ENCODE data around the gene KRT37.

The KRT37 gene

GRCh38 chr17:41424111-41424635 lies at the start of gene KRT37:
TSS of gene KRT37 (minus strand) at chr17:41424585. CDS start at chr17:41424523, 62 bp downstream.
- DNase-seq = no peak

DNA sequence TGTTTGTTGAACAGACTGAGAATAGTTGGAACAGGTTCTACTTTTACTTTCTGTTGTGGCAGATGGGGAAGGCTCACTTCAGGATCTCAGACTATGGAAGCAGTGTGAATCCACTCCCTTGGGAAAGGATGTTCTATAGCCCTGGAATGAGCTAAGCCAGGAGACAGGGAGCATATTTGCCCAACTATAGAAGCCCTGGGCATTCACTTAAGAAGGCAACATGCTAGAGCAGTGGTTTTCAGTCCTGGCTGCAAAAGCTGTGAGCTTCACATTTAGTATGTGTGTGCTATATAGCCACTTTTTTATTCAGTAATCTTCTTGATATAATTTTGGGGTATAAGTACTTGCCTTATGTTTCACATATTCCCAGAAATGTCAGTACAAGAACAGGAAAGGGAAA lies 44.0 kb upstream of the KRT37 start:
- no peak for DNase-seq

DNA sequence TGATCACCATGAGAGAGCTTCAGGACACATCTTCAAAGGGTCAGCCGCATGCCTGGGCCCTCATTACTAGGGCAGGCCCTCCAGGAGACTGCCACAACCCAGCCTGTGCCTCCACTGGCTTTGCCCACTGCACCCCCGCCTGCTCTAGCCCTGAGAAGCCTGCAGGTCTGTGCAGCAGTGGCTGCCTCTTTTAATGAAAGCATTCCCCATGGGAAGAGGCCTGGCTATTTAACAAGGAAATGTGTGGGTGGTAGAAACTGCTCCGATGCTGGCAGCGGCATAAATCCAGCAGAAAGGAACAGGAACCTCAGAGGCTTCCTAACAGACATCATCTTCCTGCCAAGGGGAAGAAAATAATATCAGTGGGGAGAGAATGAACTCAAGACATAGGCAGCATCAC lies 43.2 kb upstream of the KRT37 start:
- DNase-seq = no peak

GRCh38 chr17:41466988-41467387 lies 42.6 kb upstream of the KRT37 start, which contains the start of gene KRT32:
TSS of gene KRT32 (minus strand) at chr17:41467386. CDS start at chr17:41467325, 61 bp downstream.
- DNase-seq = no peak

- DNase-seq = peak; percentile 33
These were observed 40.3 kb upstream of the KRT37 start for GRCh38 chr17:41464682-41465081.

- no peak for DNase-seq
These were observed 39.8 kb upstream of the KRT37 start for GRCh38 chr17:41464173-41464572.

- no peak for DNase-seq
These were observed 39.4 kb upstream of the KRT37 start for GRCh38 chr17:41463746-41464145.

DNA sequence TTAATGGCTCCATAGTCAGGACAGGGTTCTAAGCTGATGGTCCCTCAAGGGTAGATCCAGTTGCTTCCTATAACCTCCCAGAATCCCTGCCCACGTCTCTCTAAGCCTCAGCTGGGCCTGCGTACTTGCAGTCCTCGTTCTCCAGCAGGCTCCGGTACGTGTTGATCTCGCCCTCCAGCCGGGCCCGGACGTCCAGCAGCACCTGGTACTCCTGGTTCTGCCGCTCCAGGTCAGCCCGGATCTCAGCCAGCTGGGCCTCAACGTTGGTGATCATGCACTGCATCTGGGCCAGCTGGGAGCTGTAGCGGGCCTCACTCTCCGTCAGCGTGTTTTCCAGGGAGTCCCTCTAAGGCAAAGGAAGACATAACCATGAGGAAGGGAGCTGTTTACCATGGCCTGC lies 38.3 kb upstream of the KRT37 start:
- DNase-seq = no peak

- no peak for DNase-seq
These were observed 33.3 kb upstream of the KRT37 start for GRCh38 chr17:41457676-41458075.

GRCh38 chr17:41456204-41456603 lies 31.8 kb upstream of the KRT37 start:
- DNase-seq = no peak

- DNase-seq = no peak
These were observed 30.9 kb upstream of the KRT37 start for GRCh38 chr17:41455236-41455635.

DNA sequence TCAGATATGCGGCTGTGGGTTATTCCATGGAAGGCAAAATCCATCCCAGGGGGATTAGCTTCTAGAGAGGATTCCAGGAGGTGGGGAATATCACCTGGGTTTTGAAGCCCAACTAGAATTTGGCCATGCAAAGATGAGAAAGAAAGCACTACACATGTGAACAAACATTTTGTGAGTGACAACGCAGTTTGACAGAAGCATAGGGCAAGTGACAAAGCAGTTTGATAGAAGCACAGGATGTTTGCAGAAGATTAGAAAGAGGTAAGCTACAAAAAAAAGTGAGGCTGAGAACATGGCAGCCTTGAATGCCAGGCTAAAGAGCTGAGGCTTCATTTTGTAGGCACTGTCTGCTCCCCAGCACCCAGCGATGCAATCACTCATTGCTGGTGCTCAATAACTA lies 28.7 kb upstream of the KRT37 start:
- DNase-seq = no peak

GRCh38 chr17:41452281-41452680 lies 27.9 kb upstream of the KRT37 start:
- peak; percentile 0 for DNase-seq

- DNase-seq = no peak
These were observed 26.9 kb upstream of the KRT37 start for GRCh38 chr17:41451154-41451728.

GRCh38 chr17:41449008-41449407 lies 24.6 kb upstream of the KRT37 start:
- no peak for DNase-seq

- DNase-seq = no peak
These were observed 24.1 kb upstream of the KRT37 start for GRCh38 chr17:41448506-41448905.

DNA sequence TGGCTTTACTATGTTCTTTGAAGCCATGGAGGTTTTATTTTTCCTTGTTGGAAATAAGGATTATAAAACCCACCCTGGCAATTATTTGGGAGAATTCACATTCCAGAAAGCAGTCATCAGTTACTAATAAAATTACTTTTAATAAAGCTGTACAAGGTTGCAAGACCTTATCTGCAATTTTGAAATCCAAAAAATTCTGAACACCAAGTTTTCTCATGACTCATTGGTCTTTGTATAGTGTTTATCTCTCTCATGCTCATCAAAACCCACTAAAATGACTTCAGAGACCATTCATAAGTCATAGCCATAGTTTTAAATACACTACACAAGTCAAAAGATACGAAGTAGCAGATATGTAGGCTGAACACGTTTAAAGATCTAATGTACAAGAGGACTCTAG lies 22.4 kb upstream of the KRT37 start:
- DNase-seq = no peak

DNA sequence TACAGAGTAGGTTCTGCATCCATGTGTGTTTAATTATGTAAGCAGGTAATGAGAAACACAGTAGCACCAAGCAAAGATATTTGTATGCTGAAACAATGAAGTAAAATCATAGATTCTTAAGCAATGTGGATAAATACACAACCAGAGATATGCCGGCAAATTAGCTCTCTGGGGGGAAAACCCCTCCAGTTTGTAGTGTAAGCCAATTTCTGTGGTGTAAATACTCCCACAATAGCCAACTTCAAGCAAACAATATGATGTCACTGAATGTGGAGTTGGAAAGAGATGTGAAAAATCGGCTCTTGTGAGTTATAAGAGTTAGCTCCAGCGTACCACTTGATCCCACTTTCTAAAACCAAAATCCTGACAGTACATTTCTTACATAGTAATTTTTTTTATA lies 20.3 kb upstream of the KRT37 start:
- DNase-seq = no peak

- no peak for DNase-seq
These were observed 19.8 kb upstream of the KRT37 start for GRCh38 chr17:41444186-41444585.

DNA sequence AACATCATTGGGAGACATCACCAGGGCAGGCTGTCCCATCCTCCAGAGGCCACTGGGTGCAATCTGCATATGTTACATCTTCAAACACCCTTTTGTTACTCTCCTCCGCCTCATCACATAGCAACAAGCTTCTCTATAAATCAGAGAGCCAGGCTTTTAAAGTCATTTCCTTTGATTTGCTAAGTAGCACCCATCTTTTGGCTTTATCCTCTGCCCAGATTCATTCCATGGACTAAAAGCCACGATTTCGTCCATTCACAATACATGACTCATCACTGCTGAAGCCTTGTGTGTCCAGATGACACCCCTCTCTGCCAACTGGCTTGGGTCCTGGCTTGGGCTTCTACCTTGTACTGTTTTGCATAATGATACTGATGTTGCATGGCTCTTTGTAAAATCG lies 18.4 kb upstream of the KRT37 start:
- no peak for DNase-seq

DNA sequence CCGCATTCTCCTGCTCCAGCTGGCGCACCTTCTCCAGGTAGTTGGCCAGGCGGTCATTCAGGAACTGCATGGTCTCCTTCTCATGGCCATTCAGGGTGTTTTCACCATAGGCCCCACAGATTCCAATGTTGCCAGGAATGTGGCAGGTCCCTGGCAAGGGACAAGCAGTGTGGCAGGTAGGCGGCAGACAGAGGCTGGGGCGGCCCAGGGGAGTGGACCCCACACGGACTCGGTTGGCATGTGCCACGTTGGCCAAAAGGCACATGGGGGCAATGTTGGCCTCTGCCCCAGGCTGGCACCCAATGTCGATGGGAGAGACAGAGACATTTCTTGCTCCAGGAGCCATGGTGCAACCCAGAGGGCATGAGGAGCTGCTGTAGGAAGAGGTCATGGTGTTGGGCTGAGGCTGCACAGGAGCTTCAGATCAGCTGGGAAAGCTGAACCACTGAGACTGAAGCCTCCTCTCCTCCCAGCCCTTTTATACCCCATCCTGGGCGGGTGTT lies 16.2 kb upstream of the KRT37 start, which contains the start of gene KRT38:
Gene KRT38 (minus strand): TSS at position 453 of the 503 bp plus-strand sequence. CDS start 62 bp downstream, at position 391.
- DNase-seq = no peak

DNA sequence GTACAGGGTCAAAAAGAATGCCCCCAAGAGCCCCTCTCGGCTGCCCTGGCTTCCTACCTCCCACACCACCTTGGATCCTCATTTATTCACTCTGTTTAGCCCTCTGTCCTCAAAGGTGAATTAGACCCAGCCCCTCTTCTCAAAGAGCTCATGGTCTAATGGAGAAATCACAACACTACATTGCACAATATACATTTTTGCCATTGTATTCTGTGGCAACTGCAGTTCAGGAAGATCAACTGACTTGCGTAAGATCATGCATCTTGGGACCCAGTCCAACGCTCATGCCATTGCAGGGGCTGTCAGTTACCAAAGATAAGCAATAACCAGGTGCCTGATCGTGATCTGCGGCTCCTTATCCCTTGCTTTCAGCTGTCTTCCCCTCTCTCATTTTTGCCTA lies 15.0 kb upstream of the KRT37 start:
- no peak for DNase-seq

DNA sequence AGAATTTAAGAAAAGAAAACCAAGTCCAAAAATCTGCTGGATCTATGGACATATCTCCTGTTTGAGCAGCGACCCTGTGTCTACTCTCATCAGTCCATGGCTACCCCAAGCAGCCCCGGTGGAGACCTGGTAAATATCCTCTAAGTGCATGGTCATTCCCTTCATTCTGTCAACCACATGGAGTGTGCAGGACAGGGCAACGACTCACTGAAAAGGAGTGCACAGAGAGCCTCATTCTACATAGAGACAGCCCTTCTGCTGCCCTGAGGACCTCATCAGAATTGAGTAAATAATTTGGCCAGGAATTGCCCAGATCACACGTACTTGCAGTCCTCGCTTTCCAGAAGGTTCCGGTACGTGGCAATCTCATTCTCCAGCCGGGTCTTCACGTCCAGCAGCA lies 13.4 kb upstream of the KRT37 start:
- DNase-seq = no peak

GRCh38 chr17:41437254-41437653 lies 12.9 kb upstream of the KRT37 start:
- no peak for DNase-seq

GRCh38 chr17:41434415-41434814 lies 10.0 kb upstream of the KRT37 start:
- DNase-seq = no peak

All from suppressor macrophage treated with lipopolysaccharide for 4 hours (primary cell).